Upper lobe of right lung (tissue), 1 donor: ENCODE results near the gene ZNF747. TPM values are rescaled to one million over a fixed set of nuclear protein-coding genes. Genes with fewer than 3 reads are reported as not detected.

Experiments
- ATAC-seq: fragments of 200-7000 bp; cut with Tn5 transposase; one replicate; pipeline ENCODE4 v1.9.1; 2020; ENCODE audit warnings: mild to moderate bottlenecking, moderate library complexity
- DNase-seq: peaks from one replicate; pipeline ENCODE4 v3.0.0-alpha.2; 2020
- H3K27ac ChIP-seq: fragments of 200-600 bp; one replicate; pipeline ENCODE4 v1.8.0; 2022
- H3K27me3 ChIP-seq: fragments of 200-600 bp; one replicate; pipeline ENCODE4 v1.8.0; 2022; ENCODE audit warnings: mild to moderate bottlenecking
- H3K36me3 ChIP-seq: fragments of 200-600 bp; one replicate; pipeline ENCODE4 v1.8.0; 2022
- H3K4me1 ChIP-seq: fragments of 200-600 bp; one replicate; pipeline ENCODE4 v1.8.0; 2022
- H3K4me3 ChIP-seq: fragments of 200-600 bp; one replicate; pipeline ENCODE4 v1.8.0; 2022; ENCODE audit warnings: mild to moderate bottlenecking
- H3K9me3 ChIP-seq: fragments of 200-600 bp; one replicate; pipeline ENCODE4 v1.8.0; 2022
- CTCF ChIP-seq: fragments of 200-600 bp; IDR thresholded peaks from one replicate; pipeline ENCODE4 v1.8.0; 2022; ENCODE audit warnings: antibody characterized with exemption
- intact Hi-C: fragments of 100-400 bp; cut with DNase I; formaldehyde crosslinking; loops from one replicate; pipeline ENCODE4 v1.11.0; 2022
- total RNA-seq: library from RNA; stranded (reverse); fragmentation: NEBNext Ultra II Directional; extraction: Animal tissue kit (Norgen Biotek cat#: 25700); gene quantifications from one replicate; pipeline ENCODE4 v1.2.1, GENCODE V29; 2021
- donor health status: DM: no; HTN: yes; CAD: no; lungs with severe emphysema.

ZNF747 gene
- total RNA-seq, 1 donor from 2014 or later, result 11.5 TPM

GRCh38 chr16:30491229-30491628 lies 43.4 kb downstream of the ZNF747 start:
- no peaks in the 10 kb centered on the region for H3K9me3 ChIP-seq
- intact Hi-C loops, result no loop called here
- H3K4me3 ChIP-seq, result no peak overlapping the region
- H3K27ac ChIP-seq, result no peak overlapping the region
- no peak for TF ChIP-seq CTCF
- DNase-seq (no peak), ATAC-seq (no peak)
- H3K27me3 ChIP-seq, result no peaks in the 10 kb centered on the region
- H3K4me1 ChIP-seq, result peaks cover 4% of the 10 kb centered on the region
- peaks cover 8% of the 10 kb centered on the region for H3K36me3 ChIP-seq

GRCh38 chr16:30490210-30490609 lies 44.4 kb downstream of the ZNF747 start:
- Histone ChIP-seq H3K27ac (no peak overlapping the region), H3K36me3 (peaks cover 8% of the 10 kb centered on the region), H3K9me3 (no peaks in the 10 kb centered on the region), H3K4me3 (no peak overlapping the region), H3K4me1 (peaks cover 4% of the 10 kb centered on the region), H3K27me3 (no peaks in the 10 kb centered on the region)
- DNase-seq (no peak), ATAC-seq (no peak)
- TF ChIP-seq CTCF, result no peak
- intact Hi-C loops, result no loop called here

DNA sequence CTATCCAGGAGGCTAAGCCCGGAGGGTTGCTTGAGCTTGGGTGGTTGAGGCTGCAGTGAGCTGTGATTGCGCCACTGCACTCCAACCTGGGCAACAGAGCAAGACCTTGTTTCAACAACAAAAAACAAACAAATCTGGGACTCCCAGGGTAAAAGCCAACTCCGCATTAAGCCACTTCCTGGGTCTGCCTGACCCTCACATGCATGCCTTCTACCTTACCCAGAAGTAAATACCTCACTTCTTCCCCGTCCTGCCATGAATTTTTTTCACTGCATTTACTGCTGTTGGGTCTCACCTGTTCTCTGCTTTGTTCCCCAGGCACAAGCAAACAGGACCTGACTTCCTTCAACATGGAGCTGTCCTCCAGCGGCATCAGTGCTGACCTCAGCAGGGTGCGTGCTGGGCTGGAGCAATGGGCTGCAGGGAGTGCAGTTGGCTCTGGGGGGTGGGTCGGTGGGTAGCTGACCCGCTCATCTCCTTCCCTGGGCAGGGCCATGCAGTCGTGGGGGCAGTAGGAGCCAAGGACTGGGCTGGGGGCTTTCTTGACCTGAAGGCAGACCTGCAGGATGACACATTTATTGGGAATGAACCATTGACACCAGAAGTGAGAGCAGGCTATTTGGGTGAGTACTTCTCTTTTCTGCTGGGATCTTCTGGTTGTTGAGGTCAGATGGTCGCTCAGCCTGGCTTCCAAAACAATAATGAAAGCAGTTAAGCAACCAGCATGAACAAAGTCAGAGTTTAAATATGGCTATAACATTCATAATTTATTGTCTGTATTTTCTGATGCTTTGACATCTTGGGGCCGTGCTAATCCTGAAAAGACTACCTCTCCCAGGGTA lies 45.7 kb downstream of the ZNF747 start:
- DNase-seq, result no peak
- no peak overlapping the region for H3K27ac ChIP-seq
- no peak for TF ChIP-seq CTCF
- H3K9me3 ChIP-seq, result no peaks in the 10 kb centered on the region
- intact Hi-C loops, result no loop called here
- ATAC-seq, result peak; percentile 67
- peaks cover 8% of the 10 kb centered on the region for H3K36me3 ChIP-seq
- H3K4me3 ChIP-seq, result no peak overlapping the region
- no peaks in the 10 kb centered on the region for H3K27me3 ChIP-seq
- peaks cover 4% of the 10 kb centered on the region for H3K4me1 ChIP-seq

DNA sequence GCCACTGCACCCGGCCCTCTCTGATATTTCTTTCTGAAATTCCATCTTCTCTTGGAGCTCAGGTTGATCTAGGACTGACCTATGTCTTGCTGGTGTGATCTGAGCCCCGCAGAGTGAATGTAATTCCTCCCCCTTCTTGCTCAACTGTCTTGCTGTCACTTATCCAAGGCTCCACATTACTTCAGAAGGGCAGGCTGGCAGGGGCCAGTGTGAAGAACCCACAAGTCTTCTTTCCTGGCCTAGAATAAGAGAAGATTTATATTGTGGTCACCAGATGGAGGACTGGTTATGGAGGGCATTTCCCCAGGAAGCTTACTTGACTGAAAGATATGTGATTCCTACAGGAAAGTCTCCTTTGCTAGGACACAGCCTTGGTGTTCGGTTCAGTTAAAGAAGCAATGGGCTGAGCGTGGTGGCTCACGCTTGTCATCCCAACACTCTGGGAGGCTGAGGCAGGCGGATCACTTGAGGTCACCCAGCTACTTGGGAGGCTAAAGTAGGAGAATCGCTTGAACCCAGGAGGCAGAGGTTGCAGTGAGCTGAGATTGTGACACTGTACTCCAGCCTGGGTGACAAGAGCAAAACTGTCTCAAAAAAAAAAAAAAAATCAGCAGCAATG lies 48.7 kb downstream of the ZNF747 start:
- no peak overlapping the region for H3K27ac ChIP-seq

GRCh38 chr16:30484887-30485286 lies 49.8 kb downstream of the ZNF747 start:
- Histone ChIP-seq H3K9me3 (no peaks in the 10 kb centered on the region), H3K27ac (no peak overlapping the region), H3K4me3 (no peak overlapping the region), H3K4me1 (peaks cover 4% of the 10 kb centered on the region), H3K36me3 (peaks cover 19% of the 10 kb centered on the region), H3K27me3 (no peaks in the 10 kb centered on the region)
- ATAC-seq (no peak), DNase-seq (no peak)
- TF ChIP-seq CTCF, result no peak
- intact Hi-C loops, result no loop called here

More for the DNA sequence above, 48.7 kb downstream of the ZNF747 start:
- DNase-seq, result no peak
- ATAC-seq, result no peak
- Histone ChIP-seq H3K4me3 (no peak overlapping the region), H3K4me1 (peaks cover 4% of the 10 kb centered on the region), H3K36me3 (peaks cover 19% of the 10 kb centered on the region), H3K27me3 (no peaks in the 10 kb centered on the region), H3K9me3 (no peaks in the 10 kb centered on the region)
- intact Hi-C loops, result no loop called here
- no peak for TF ChIP-seq CTCF
